HL-60 (cell line): ENCODE data around the gene UROD.

ENCODE experiments used
- DNase-seq, 2 experiments: peaks; one replicate each; pipeline ENCODE4 v3.0.0-alpha.2; 2010 to 2020; ENCODE audit warnings: low read depth in 1 of 2, low spot score in 1 of 2
- H3K27ac ChIP-seq: fragments of 250-450 bp; sonication (Bioruptor Pico); replicated peaks from 2 replicates; pipeline ENCODE4 v1.5.1; 2020; ENCODE audit warnings: mild to moderate bottlenecking, moderate library complexity
- H3K27me3 ChIP-seq: fragments of 250-450 bp; sonication (Bioruptor Pico); 2 replicates; pipeline ENCODE4 v1.5.1; 2021; ENCODE audit warnings: mild to moderate bottlenecking, moderate library complexity; ENCODE audit not compliant: insufficient read depth, poor library complexity, severe bottlenecking
- H3K4me3 ChIP-seq: replicated peaks from 2 replicates; pipeline ENCODE4 v1.5.1; 2011; ENCODE audit warnings: mild to moderate bottlenecking, control low read depth, low read length; ENCODE audit not compliant: insufficient read depth
- GABPA ChIP-seq: IDR thresholded peaks from 2 replicates; pipeline ENCODE4 v1.6.1; 2012; ENCODE audit warnings: low read depth
- POLR2AphosphoS5 ChIP-seq: IDR thresholded peaks from 2 replicates; pipeline ENCODE4 v1.6.1; 2012; ENCODE audit warnings: low read depth
- SPI1 ChIP-seq: IDR thresholded peaks from 2 replicates; pipeline ENCODE4 v1.6.1; 2012; ENCODE audit warnings: low read depth, mild to moderate bottlenecking, borderline replicate concordance
- TF ChIP-seq, protein P1 (sequence below): IDR thresholded peaks from 2 replicates; pipeline ENCODE4 v1.6.1; 2012; ENCODE audit warnings: low read depth; ENCODE audit not compliant: insufficient replicate concordance
- TF ChIP-seq, protein P2 (sequence below): IDR thresholded peaks from one replicate; pipeline ENCODE4 v1.5.1; 2011; ENCODE audit warnings: low read length, control low read depth, inconsistent platforms; ENCODE audit not compliant: insufficient read depth

Gene UROD

DNA sequence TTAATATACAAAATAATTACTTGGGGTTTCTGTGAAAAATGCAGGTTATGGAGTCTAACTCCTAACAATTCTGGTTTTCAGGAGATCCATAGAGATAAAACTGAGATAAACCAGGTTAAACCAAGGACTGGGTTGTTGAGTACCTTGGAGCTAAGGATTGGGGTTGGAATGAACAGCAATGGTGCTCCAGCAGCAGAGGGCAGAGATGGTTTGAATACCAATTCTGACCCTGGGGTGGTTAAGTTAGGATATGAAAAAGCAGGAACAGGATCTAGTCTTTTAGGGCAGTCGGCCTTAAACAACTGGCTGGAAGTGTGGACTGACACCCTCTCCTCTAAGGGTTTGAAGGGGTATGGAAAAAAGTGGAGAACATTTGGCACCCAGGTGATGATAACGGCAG lies 53.0 kb downstream of the UROD start:
- TF ChIP-seq, protein P1, sequence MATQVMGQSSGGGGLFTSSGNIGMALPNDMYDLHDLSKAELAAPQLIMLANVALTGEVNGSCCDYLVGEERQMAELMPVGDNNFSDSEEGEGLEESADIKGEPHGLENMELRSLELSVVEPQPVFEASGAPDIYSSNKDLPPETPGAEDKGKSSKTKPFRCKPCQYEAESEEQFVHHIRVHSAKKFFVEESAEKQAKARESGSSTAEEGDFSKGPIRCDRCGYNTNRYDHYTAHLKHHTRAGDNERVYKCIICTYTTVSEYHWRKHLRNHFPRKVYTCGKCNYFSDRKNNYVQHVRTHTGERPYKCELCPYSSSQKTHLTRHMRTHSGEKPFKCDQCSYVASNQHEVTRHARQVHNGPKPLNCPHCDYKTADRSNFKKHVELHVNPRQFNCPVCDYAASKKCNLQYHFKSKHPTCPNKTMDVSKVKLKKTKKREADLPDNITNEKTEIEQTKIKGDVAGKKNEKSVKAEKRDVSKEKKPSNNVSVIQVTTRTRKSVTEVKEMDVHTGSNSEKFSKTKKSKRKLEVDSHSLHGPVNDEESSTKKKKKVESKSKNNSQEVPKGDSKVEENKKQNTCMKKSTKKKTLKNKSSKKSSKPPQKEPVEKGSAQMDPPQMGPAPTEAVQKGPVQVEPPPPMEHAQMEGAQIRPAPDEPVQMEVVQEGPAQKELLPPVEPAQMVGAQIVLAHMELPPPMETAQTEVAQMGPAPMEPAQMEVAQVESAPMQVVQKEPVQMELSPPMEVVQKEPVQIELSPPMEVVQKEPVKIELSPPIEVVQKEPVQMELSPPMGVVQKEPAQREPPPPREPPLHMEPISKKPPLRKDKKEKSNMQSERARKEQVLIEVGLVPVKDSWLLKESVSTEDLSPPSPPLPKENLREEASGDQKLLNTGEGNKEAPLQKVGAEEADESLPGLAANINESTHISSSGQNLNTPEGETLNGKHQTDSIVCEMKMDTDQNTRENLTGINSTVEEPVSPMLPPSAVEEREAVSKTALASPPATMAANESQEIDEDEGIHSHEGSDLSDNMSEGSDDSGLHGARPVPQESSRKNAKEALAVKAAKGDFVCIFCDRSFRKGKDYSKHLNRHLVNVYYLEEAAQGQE, result no peak
- no peak for TF ChIP-seq SPI1
- TF ChIP-seq, protein P2, sequence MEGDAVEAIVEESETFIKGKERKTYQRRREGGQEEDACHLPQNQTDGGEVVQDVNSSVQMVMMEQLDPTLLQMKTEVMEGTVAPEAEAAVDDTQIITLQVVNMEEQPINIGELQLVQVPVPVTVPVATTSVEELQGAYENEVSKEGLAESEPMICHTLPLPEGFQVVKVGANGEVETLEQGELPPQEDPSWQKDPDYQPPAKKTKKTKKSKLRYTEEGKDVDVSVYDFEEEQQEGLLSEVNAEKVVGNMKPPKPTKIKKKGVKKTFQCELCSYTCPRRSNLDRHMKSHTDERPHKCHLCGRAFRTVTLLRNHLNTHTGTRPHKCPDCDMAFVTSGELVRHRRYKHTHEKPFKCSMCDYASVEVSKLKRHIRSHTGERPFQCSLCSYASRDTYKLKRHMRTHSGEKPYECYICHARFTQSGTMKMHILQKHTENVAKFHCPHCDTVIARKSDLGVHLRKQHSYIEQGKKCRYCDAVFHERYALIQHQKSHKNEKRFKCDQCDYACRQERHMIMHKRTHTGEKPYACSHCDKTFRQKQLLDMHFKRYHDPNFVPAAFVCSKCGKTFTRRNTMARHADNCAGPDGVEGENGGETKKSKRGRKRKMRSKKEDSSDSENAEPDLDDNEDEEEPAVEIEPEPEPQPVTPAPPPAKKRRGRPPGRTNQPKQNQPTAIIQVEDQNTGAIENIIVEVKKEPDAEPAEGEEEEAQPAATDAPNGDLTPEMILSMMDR, result no peak
- TF ChIP-seq GABPA, result no peak
- no peak for TF ChIP-seq POLR2AphosphoS5
- no peak for DNase-seq
- H3K27ac ChIP-seq, result no peak overlapping the region
- H3K4me3 ChIP-seq, result no peak overlapping the region
- no peaks in the 10 kb centered on the region for H3K27me3 ChIP-seq
